Stromal cell of bone marrow (primary cell): Measurements from ENCODE around the gene NBR1.
"Not testable (repeated sequence)": the region's sequence is repeated elsewhere in the genome, so short reads cannot be mapped to it uniquely, and the experiment has no call there.

Experiments used
- DNase-seq: peaks from one replicate; pipeline ENCODE4 v3.0.0-alpha.2; 2012; ENCODE audit warnings: low read depth

NBR1 gene, protein sequence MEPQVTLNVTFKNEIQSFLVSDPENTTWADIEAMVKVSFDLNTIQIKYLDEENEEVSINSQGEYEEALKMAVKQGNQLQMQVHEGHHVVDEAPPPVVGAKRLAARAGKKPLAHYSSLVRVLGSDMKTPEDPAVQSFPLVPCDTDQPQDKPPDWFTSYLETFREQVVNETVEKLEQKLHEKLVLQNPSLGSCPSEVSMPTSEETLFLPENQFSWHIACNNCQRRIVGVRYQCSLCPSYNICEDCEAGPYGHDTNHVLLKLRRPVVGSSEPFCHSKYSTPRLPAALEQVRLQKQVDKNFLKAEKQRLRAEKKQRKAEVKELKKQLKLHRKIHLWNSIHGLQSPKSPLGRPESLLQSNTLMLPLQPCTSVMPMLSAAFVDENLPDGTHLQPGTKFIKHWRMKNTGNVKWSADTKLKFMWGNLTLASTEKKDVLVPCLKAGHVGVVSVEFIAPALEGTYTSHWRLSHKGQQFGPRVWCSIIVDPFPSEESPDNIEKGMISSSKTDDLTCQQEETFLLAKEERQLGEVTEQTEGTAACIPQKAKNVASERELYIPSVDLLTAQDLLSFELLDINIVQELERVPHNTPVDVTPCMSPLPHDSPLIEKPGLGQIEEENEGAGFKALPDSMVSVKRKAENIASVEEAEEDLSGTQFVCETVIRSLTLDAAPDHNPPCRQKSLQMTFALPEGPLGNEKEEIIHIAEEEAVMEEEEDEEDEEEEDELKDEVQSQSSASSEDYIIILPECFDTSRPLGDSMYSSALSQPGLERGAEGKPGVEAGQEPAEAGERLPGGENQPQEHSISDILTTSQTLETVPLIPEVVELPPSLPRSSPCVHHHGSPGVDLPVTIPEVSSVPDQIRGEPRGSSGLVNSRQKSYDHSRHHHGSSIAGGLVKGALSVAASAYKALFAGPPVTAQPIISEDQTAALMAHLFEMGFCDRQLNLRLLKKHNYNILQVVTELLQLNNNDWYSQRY

DNA sequence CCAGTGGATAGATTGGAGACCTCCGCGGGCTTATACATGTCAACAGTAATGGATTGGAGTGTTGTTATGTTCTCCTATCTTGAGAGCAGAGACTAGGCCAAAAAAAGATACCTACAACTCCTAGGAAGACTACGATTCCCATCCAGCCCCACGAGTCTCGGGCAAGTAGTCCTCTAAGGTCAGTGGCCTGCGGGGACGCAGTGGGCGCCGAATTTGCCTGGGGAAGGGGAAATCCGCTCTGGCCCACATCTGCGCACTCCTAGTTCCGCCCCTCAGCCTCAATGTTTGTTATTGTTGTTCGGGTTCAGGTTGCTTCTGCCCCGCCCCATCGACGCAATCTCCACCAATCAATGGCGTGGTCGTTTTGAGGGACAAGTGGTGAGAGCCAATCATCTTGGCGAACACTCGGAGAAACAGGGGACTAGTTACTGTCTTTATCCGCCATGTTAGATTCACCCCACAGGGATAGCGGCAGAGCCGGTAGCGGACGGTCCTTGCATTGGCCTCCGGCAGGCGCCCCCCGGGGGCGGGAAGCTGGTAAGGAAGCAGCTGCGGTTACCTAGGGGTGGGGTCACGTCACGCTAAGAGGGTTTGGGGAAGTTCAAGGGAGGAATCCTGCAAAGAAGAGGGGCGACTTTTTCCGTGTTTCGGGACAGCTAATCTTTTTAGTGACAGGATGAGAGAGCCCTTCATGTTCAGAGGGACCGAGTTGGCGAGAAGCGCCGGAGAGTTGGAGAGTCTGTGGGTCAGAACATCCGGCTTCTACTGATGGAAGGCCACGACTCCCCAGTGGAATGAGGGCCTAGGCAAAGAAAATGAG is at the start of gene NBR1:
TSS of gene NBR1 (plus strand) at position 449 of the 820 bp plus-strand sequence. CDS start 4,586 bp downstream, outside the sequence.
- peak; percentile 97 for DNase-seq

GRCh38 chr17:43125133-43125966 is 45.7 kb upstream of the NBR1 start, which contains the start of gene BRCA1:
Gene BRCA1 (minus strand): TSS chr17:43125364. CDS start chr17:43124096, 1,268 bp downstream.
- peak; percentile 99 for DNase-seq

DNA sequence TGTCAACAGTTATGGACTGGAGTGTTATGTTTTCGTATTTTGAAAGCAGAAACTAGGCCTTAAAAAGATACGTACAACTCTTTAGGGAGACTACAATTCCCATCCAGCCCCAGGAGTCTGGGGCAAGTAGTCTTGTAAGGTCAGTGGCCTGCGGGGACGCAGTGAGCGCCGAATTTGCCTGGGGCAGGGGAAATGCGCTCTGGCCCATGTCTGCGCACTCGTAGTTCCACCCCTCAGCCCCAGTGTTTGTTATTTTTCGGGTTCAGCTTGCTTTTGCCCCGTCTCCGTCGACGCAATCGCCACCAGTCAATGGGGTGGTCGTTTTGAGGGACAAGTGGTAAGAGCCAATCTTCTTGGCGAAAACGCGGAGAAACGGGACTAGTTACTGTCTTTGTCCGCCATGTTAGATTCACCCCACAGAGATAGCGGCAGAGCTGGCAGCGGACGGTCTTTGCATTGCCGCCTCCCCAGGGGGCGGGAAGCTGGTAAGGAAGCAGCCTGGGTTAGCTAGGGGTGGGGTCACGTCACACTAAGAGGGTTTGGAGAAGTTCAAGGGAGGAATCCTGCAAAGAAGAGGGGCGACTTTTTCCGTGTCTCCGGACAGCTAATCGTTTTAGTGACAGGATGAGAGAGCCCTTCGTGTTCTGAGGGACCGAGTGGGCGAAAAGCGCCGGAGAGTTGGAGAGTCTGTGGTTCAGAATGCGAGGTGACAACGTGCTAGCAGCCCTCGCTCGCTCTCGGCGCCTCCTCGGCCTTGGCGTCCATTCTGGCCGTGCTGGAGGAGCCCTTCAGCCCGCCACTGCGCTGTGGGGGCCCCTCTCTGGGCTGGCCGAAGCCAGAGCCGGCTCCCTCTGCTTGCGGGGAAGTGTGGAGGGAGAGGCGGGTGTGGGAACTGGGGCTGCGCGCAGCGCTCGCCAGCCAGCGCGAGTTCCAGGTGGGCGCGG is 44.8 kb upstream of the NBR1 start:
- DNase-seq: no peak

- DNase-seq: no peak
These were observed 44.1 kb upstream of the NBR1 start for GRCh38 chr17:43126911-43127290.

DNA sequence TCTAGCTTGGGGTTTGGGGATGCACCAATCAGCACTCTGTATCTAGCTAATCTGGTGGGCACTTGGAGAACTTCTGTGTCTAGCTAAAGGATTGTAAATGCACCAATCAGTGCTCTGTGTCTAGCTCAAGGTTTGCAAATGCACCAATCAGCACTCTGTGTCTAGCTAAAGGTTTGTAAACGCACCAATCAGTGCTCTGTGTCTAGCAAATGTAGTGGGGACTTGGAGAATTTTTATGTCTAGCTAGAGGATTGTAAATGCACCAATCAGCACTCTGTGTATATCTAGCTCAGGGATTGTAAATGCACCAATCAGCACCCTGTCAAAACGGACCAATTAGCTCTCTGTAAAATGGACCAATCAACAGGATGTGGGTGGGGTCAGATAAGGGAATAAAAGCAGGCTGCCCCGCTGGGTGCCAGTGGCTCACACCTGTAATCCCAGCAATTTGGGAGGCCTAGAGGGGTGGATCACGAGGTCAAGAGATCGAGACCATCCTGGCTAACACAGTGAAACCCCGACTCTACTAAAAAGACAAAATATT is 43.6 kb upstream of the NBR1 start:
- DNase-seq: not testable (repeated sequence)

- DNase-seq: no peak
These were observed 41.4 kb upstream of the NBR1 start for GRCh38 chr17:43129671-43130010.

DNA sequence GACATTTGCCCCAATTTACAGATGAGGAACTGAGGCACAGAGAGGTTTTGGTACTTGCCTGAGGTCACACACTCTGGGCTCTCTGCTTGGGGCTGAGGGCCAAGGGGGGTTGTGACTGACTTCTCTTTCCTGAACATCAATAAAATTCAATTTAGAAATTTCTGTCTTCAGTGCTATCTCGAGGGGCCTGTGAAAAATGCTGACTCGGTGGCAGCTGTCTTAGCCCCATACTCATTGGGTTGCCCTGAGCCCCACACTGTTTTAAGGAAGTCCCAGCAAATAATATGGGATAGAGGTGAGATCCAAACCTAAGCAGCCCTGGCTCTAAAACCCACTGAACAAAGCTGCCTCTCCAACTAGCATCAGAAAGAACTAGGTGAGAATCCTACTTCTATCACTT is 38.9 kb upstream of the NBR1 start:
- no peak for DNase-seq

DNA sequence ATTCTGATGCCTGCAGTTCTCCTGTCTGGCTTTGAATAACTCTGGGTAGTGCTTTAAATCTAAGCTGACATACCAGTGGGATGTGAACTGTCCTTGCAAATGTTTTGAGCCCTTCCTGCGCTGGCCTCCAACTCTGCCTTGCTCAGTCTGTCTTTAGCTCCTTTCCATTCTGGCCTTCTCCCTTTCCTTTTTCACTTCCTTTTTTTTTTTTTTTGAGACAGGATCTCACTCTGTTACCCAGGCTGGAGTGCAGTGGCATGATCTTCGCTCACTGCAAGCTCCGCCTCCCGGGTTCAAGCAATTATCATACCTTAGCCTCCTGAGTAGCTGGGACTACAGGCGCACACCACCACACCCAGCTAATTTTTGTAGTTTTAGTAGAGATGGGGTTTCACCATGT is 37.6 kb upstream of the NBR1 start:
- not testable (repeated sequence) for DNase-seq

- DNase-seq: no peak
These were observed 36.1 kb upstream of the NBR1 start for GRCh38 chr17:43134774-43135453.

- no peak for DNase-seq
These were observed 35.6 kb upstream of the NBR1 start for GRCh38 chr17:43135454-43135819.

DNA sequence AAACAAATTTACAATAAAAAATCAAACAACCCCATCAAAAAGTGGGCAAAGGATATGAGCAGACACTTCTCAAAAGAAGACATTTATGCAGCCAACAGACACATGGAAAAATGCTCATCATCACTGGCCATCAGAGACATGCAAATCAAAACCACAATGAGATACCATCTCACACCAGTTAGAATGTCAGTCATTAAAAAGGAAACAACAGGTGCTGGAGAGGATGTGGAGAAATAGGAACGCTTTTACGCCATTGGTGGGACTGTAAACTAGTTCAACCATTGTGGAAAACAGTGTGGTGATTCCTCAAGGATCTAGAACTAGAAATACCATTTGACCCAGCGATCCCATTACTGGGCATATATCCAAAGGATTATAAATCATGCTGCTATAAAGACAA is 34.4 kb upstream of the NBR1 start:
- not testable (repeated sequence) for DNase-seq

DNA sequence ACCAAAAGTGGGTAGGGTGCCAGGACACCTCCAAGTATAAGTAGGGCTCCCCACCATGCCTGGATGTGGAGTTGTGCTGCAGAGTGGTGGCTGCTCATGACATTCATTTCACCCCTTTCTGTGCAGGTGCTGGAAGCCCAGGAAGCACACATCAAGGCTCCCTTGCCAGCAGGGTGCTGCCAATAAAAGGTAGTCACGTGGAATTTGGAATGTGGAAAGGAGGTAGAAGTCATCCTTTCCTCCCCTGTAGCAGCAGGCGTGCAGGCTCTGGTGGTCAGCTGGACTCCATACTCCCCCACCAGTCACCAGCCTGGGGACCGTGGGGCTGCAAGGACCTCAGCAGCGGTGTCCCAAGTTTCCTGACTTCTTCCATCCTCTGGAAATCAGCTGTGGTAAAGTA is 32.5 kb upstream of the NBR1 start:
- not testable (repeated sequence) for DNase-seq

- no peak for DNase-seq
These were observed 30.4 kb upstream of the NBR1 start for GRCh38 chr17:43140396-43141332.

DNA sequence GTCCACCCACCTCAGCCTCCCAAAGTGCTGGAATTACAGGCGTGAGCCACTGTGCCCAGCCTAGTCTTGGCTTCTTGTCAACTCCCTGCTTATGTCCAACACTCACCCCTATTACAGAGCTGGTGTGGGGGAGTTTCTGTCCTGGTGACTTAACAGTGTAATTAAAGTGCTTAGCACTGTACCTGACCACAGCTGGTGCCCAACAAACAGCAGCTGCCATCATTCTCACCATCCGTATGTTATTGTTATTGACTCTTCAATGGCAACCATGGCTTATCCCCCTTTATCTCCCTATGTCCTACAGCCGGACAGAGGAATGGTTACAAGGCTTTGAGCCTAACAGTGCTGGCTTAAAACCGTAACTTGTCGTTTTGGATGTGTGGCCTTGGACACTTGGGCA is 28.9 kb upstream of the NBR1 start:
- no peak for DNase-seq

- no peak for DNase-seq
These were observed 27.8 kb upstream of the NBR1 start for GRCh38 chr17:43143201-43143600.

DNA sequence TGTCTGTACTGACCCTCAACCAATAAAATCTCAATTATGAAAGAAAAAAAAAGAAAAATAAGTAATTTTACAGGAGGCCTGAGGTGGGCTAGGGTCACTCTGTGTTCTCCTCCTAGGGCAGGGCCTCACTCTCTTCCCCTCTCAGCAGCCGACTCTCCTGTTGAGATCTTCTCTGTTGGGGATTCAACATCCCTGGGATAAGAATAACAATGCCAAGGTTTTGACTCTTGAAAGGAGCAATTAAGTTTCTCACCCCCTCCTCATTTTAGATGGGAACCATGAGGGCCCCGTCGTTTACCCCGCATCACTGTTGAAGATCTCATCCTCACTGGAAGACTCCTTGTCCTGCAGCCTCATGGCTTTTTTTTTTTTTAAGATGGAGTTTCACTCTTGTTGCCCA is 24.4 kb upstream of the NBR1 start:
- DNase-seq: no peak

DNA sequence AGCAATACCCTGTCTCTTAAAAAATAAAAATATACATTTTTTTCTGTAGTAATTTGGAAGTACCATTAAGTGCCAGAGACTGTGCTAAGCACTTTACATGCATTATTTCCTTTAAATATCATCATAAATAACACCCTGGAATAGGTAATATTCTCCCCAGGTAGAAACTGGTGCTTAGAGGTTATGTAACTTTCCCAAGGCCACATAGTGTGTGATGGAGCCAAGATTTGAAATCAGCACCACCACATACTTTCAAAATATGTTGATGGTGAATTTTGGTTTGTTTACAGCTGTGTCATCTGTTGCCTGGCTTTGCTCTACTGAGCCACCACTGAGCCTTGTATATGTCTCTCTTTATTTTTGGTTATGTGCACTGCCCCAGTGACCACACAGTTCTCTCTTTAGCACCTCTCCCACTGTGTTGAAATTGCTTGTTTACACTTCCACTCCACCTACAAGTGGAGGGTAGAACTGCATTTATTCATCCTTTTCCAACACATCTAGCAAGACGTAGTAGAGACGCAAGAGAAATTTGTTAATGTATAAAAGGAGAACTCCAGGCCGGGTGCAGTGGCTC is 19.0 kb upstream of the NBR1 start:
- DNase-seq: no peak
